SK-N-SH (cell line): ENCODE data around the gene CTBP1. TPM values are rescaled to one million over a fixed set of nuclear protein-coding genes. Genes with fewer than 3 reads are reported as not detected.

Experiments
- CTCF ChIA-PET: fragments of 300-600, 350-600 bp; formaldehyde crosslinking; extraction: SDS; loops from one replicate; lab custom pipeline; 2021; lab: Yijun Ruan, JAX
- POLR2A ChIA-PET: fragments of 350-600 bp; sonication (Branson Sonifier 250); formaldehyde crosslinking; extraction: SDS; loops from one replicate; lab custom pipeline; 2020; ENCODE audit warnings: antibody characterized with exemption, inconsistent platforms; lab: Yijun Ruan, JAX
- DNase-seq: peaks from one replicate; pipeline ENCODE4 v3.0.0; 2012
- H2AFZ ChIP-seq: fragments of 200-600 bp; sonication (generic); 2 replicates; pipeline ENCODE4 v1.8.1; 2016; ENCODE audit warnings: antibody characterized with exemption, mild to moderate bottlenecking, low read depth
- H3F3A ChIP-seq: fragments of 200-600 bp; sonication (generic); replicated peaks from 2 replicates; pipeline ENCODE3; 2016; ENCODE audit warnings: antibody characterized with exemption, mild to moderate bottlenecking; ENCODE audit not compliant: insufficient read depth
- H3K27ac ChIP-seq, 2 experiments: fragments of 200-500 bp in 1 of 2; fragments of 200-600 bp in 1 of 2; sonication (Bioruptor generic) in 1 of 2; sonication (generic), shearing (Covaris generic) in 1 of 2; 2 replicates each; pipeline versions ENCODE4 v1.5.1 to v1.6.1; 2014 to 2016; ENCODE audit warnings: low read depth in 2 of 2, inconsistent platforms in 1 of 2, low read length in 1 of 2, mild to moderate bottlenecking in 1 of 2, mixed read lengths in 1 of 2
- H3K27me3 ChIP-seq: fragments of 200-600 bp; sonication (generic), shearing (Covaris generic); 2 replicates; pipeline ENCODE4 v1.6.1; 2016; ENCODE audit warnings: mixed run types; ENCODE audit not compliant: insufficient read depth
- H3K36me3 ChIP-seq, 2 experiments: fragments of 200-500 bp in 1 of 2; fragments of 200-600 bp in 1 of 2; sonication (Bioruptor generic) in 1 of 2; sonication (generic) in 1 of 2; replicated peaks in 1 of 2; 2 replicates each; pipeline versions ENCODE3 to v1.5.1; 2014 to 2016; ENCODE audit warnings: low read length in 1 of 2, mild to moderate bottlenecking in 1 of 2; ENCODE audit not compliant: insufficient read depth in 2 of 2, control insufficient read depth in 1 of 2
- H3K4me1 ChIP-seq, 2 experiments: fragments of 200-500 bp in 1 of 2; fragments of 200-600 bp in 1 of 2; sonication (Bioruptor generic) in 1 of 2; sonication (generic), shearing (Covaris generic) in 1 of 2; 2 replicates each; pipeline versions ENCODE4 v1.5.1 to v1.6.1; 2014 to 2016; ENCODE audit warnings: low read depth in 1 of 2, low read length in 1 of 2, mixed run types in 1 of 2; ENCODE audit not compliant: insufficient read depth in 2 of 2, control insufficient read depth in 1 of 2
- H3K4me2 ChIP-seq: fragments of 200-600 bp; sonication (generic), shearing (Covaris generic); 2 replicates; pipeline ENCODE4 v1.6.1; 2017; ENCODE audit warnings: mixed run types
- H3K4me3 ChIP-seq, 2 experiments: fragments of 200-500 bp in 1 of 2; fragments of 200-600 bp in 1 of 2; sonication (Bioruptor generic) in 1 of 2; sonication (generic), shearing (Covaris generic) in 1 of 2; 2 replicates each; pipeline versions ENCODE4 v1.5.1 to v1.8.1; 2014 to 2016; ENCODE audit warnings: low read depth in 2 of 2, inconsistent platforms in 1 of 2, low read length in 1 of 2, mild to moderate bottlenecking in 1 of 2, mixed read lengths in 1 of 2, moderate library complexity in 1 of 2
- H3K79me2 ChIP-seq: fragments of 200-600 bp; sonication (generic); 2 replicates; pipeline ENCODE4 v1.8.1; 2017; ENCODE audit warnings: mild to moderate bottlenecking; ENCODE audit not compliant: insufficient read depth
- H3K9ac ChIP-seq: fragments of 200-600 bp; sonication (generic); 2 replicates; pipeline ENCODE4 v1.6.1; 2017; ENCODE audit warnings: mixed run types
- H3K9me2 ChIP-seq: fragments of 200-600 bp; sonication (generic); 2 replicates; pipeline ENCODE4 v1.6.1; 2017; ENCODE audit warnings: mixed run types
- H3K9me3 ChIP-seq: fragments of 200-600 bp; sonication (generic); 2 replicates; pipeline ENCODE4 v1.6.1; 2017; ENCODE audit warnings: mixed run types, mild to moderate bottlenecking, moderate library complexity
- H4K20me1 ChIP-seq: fragments of 200-600 bp; sonication (generic); 2 replicates; pipeline ENCODE4 v1.6.1; 2017; ENCODE audit warnings: mild to moderate bottlenecking, mixed run types; ENCODE audit not compliant: insufficient read depth
- FOSL2 ChIP-seq: IDR thresholded peaks from 2 replicates; pipeline ENCODE4 v1.4.0; 2012; ENCODE audit warnings: low read depth, mild to moderate bottlenecking, moderate library complexity, borderline replicate concordance
- IRF3 ChIP-seq: fragments of 150-350 bp; IDR thresholded peaks from 2 replicates; pipeline ENCODE4 v1.6.1; 2016; ENCODE audit warnings: mild to moderate bottlenecking, low read depth, low read length
- RAD21 ChIP-seq: IDR thresholded peaks from 2 replicates; pipeline ENCODE4 v1.6.1; 2012; ENCODE audit warnings: mild to moderate bottlenecking, low read length
- REST ChIP-seq: IDR thresholded peaks from 2 replicates; pipeline ENCODE4 v1.6.1; 2012; ENCODE audit warnings: mild to moderate bottlenecking, low read depth, low read length, moderate library complexity
- USF1 ChIP-seq: IDR thresholded peaks from 2 replicates; pipeline ENCODE4 v1.4.0; 2012; ENCODE audit warnings: low read depth, borderline replicate concordance
- USF2 ChIP-seq: fragments of 150-350 bp; IDR thresholded peaks from 2 replicates; pipeline ENCODE4 v1.6.1; 2017; ENCODE audit warnings: antibody characterized with exemption, low read length, low read depth, borderline replicate concordance
- WGBS: methylation state at CpG from one replicate; pipeline ENCODE4 v1.1.6; 2017; ENCODE audit warnings: low lambda C conversion rate; 5-methylcytosine and 5-hydroxymethylcytosine counted together
- polyA plus RNA-seq, 3 experiments: library from polyadenylated mRNA; depleted of rRNA; stranded (reverse); fragments of >200 nt; gene quantifications; 2 replicates each; pipeline ENCODE4 v1.2.3, GENCODE V29; 2012

Gene CTBP1
- polyA plus RNA-seq, 1 of the 3 experiments (the other 2 are of a cell fraction): 183 TPM

GRCh38 chr4:1296324-1297022 lies 47.5 kb upstream of the CTBP1 start:
- TF ChIP-seq REST (no peak), IRF3 (no peak), RAD21 (no peak), USF1 (no peak)
- H3K9me3 ChIP-seq: no peaks in the 10 kb centered on the region
- H3K4me1 ChIP-seq: peaks cover 0 to 9% of the 10 kb centered on the region in 2 experiments; a peak in 2 of 4 replicates
- peaks cover 0 to 24% of the 10 kb centered on the region in 2 experiments for H3K36me3 ChIP-seq
- no peak overlapping the region for H3K4me2 ChIP-seq
- H2AFZ ChIP-seq: no peak overlapping the region
- peaks cover 91% of the 10 kb centered on the region for H3K79me2 ChIP-seq
- ChIA-PET POLR2A (no interaction called here), CTCF (no interaction called here)
- H3K27ac ChIP-seq: no peak overlapping the region
- no peak for DNase-seq
- no peaks in the 10 kb centered on the region for H3K9me2 ChIP-seq
- H4K20me1 ChIP-seq: peaks cover 86% of the 10 kb centered on the region
- no peaks in the 10 kb centered on the region for H3F3A ChIP-seq
- H3K4me3 ChIP-seq: no peak overlapping the region
- 82% methylated on average over 18 of the region's 18 CpGs for WGBS
- H3K9ac ChIP-seq: no peak overlapping the region
- H3K27me3 ChIP-seq: no peaks in the 10 kb centered on the region

GRCh38 chr4:1295405-1296055 lies 46.6 kb upstream of the CTBP1 start:
- 93% methylated on average over 24 of the region's 24 CpGs for WGBS
- Histone ChIP-seq H3K27ac (no peak overlapping the region), H3K36me3 (peaks cover 0 to 19% of the 10 kb centered on the region in 2 experiments), H4K20me1 (peaks cover 86% of the 10 kb centered on the region), H3K4me3 (no peak overlapping the region), H2AFZ (no peak overlapping the region), H3K27me3 (no peaks in the 10 kb centered on the region), H3F3A (no peaks in the 10 kb centered on the region), H3K9ac (no peak overlapping the region), H3K4me1 (peaks cover 0 to 18% of the 10 kb centered on the region in 2 experiments; a peak in 2 of 4 replicates), H3K4me2 (no peak overlapping the region), H3K79me2 (peaks cover 91% of the 10 kb centered on the region), H3K9me3 (no peaks in the 10 kb centered on the region), H3K9me2 (no peaks in the 10 kb centered on the region)
- DNase-seq: no peak
- CTCF ChIA-PET: no interaction called here
- POLR2A ChIA-PET: no interaction called here
- TF ChIP-seq FOSL2 (no peak), USF2 (no peak)
